ENCODE measurements around the gene CPHXL2.

DNA sequence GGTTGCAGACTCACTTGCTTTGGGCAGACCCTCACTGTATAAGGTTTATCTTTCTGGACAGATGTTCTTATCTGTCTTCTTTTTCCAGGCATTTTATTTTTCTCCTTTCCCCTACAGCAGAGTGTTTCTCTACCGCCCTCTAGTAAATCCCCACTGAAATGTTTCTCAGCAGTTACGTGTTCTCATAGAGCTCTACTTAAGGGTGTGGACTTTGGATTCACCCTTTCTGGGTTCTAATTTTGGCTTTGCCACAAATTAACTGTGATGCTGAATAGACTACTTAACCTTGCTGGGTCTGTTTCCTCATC, 55.7 kb downstream of the CPHXL2 start:
- TF ChIP-seq, protein P1, sequence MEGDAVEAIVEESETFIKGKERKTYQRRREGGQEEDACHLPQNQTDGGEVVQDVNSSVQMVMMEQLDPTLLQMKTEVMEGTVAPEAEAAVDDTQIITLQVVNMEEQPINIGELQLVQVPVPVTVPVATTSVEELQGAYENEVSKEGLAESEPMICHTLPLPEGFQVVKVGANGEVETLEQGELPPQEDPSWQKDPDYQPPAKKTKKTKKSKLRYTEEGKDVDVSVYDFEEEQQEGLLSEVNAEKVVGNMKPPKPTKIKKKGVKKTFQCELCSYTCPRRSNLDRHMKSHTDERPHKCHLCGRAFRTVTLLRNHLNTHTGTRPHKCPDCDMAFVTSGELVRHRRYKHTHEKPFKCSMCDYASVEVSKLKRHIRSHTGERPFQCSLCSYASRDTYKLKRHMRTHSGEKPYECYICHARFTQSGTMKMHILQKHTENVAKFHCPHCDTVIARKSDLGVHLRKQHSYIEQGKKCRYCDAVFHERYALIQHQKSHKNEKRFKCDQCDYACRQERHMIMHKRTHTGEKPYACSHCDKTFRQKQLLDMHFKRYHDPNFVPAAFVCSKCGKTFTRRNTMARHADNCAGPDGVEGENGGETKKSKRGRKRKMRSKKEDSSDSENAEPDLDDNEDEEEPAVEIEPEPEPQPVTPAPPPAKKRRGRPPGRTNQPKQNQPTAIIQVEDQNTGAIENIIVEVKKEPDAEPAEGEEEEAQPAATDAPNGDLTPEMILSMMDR (conservative IDR thresholded peaks at IDR 0.05 in 1 of 2, IDR thresholded peaks at IDR 0.05 in 1 of 2; ENCODE audit: low read depth in 1 of 2, low read length in 2 of 2) = peak; percentile 59 to 64
- TF ChIP-seq EZH2 (IDR thresholded peaks at IDR 0.05; ENCODE audit: low read length, missing control alignments) = no peak
